Panc1 (cell line): ENCODE measurements around the gene VTI1B. TPM values are rescaled to one million over a fixed set of nuclear protein-coding genes. Genes with fewer than 3 reads are reported as not detected.

Source experiments
- ATAC-seq: fragments of 200-7000 bp; cut with Tn5 transposase; 2 replicates; pipeline ENCODE4 v1.9.1; 2020; ENCODE audit warnings: mild to moderate bottlenecking, moderate library complexity
- BruUV-seq: library from RNA; stranded (reverse); fragments of 400-500 nt; replicated peaks from 2 replicates; lab custom pipeline; 2021; lab: Mats Ljungman, UMichigan
- CTCF ChIA-PET: fragments of 300-600 bp; sonication (Branson Sonifier 250); formaldehyde crosslinking; loops from one replicate; lab custom pipeline; 2022; ENCODE audit warnings: antibody characterized with exemption; lab: Charles Lee
- POLR2A ChIA-PET: fragments of 300-600 bp; sonication (Branson Sonifier 250); formaldehyde crosslinking; loops from one replicate; lab custom pipeline; 2022; ENCODE audit warnings: antibody characterized with exemption; lab: Charles Lee
- DNase-seq: peaks from one replicate; pipeline ENCODE4 v3.0.0-alpha.2; 2010; ENCODE audit warnings: low read depth, low spot score
- H3K27ac ChIP-seq: 2 replicates; pipeline ENCODE4 v1.5.1; 2011; ENCODE audit warnings: mild to moderate bottlenecking, low read length, inconsistent platforms
- H3K27me3 ChIP-seq: fragments of 200-500 bp; sonication (Bioruptor generic); 2 replicates; pipeline ENCODE4 v1.6.0; 2014; ENCODE audit warnings: low read length, inconsistent platforms; ENCODE audit not compliant: control insufficient read depth, insufficient read depth
- H3K36me3 ChIP-seq: fragments of 200-500 bp; sonication (Bioruptor generic); 2 replicates; pipeline ENCODE4 v1.5.1; 2014; ENCODE audit warnings: inconsistent platforms, mild to moderate bottlenecking, low read length, moderate library complexity; ENCODE audit not compliant: control insufficient read depth, insufficient read depth
- H3K4me1 ChIP-seq: 2 replicates; pipeline ENCODE4 v1.5.1; 2011; ENCODE audit warnings: inconsistent platforms, mild to moderate bottlenecking, low read length, moderate library complexity; ENCODE audit not compliant: control insufficient read depth, insufficient read depth
- H3K4me3 ChIP-seq, 2 experiments: 2 replicates each; pipeline ENCODE4 v1.5.1; 2011 to 2012; ENCODE audit warnings: low read depth in 2 of 2, low read length in 2 of 2, mild to moderate bottlenecking in 2 of 2, inconsistent platforms in 1 of 2, moderate library complexity in 1 of 2
- H3K9me3 ChIP-seq: fragments of 200-500 bp; sonication (Bioruptor generic); 2 replicates; pipeline ENCODE4 v1.5.1; 2014; ENCODE audit warnings: low read depth, mild to moderate bottlenecking, inconsistent platforms, low read length, moderate library complexity; ENCODE audit not compliant: control insufficient read depth, insufficient read depth
- POLR2AphosphoS5 ChIP-seq: IDR thresholded peaks from 2 replicates; pipeline ENCODE4 v1.6.1; 2012; ENCODE audit warnings: mild to moderate bottlenecking, low read depth, low read length, moderate library complexity
- SIN3A ChIP-seq: IDR thresholded peaks from 2 replicates; pipeline ENCODE4 v1.6.1; 2012; ENCODE audit warnings: low read depth, mild to moderate bottlenecking, low read length, moderate library complexity, borderline replicate concordance; ENCODE audit not compliant: insufficient read depth
- TCF7L2 ChIP-seq: IDR thresholded peaks from 2 replicates; pipeline ENCODE4 v1.6.1; 2011; ENCODE audit warnings: mild to moderate bottlenecking, low read depth, low read length, inconsistent platforms
- in situ Hi-C: cut with HindIII; loops from 2 replicates; pipeline ENCODE4 v1.10.0; 2016; ENCODE audit warnings: low sequenced_read_pairs, low pct_unique_long_range_greater_than_20kb
- intact Hi-C: fragments of 100-400 bp; cut with micrococcal nuclease; formaldehyde crosslinking; loops from one replicate; pipeline ENCODE4 v1.10.0; 2022; ENCODE audit not compliant: unreplicated experiment
- total RNA-seq: library from RNA; stranded (reverse); gene quantifications from one replicate; pipeline ENCODE4 v1.2.1, GENCODE V29; 2021; ENCODE audit not compliant: unreplicated experiment
- TF ChIP-seq, protein P1 (sequence below): fragments of 450-650 bp; IDR thresholded peaks from 2 replicates; pipeline ENCODE4 v1.5.1; 2017; ENCODE audit warnings: mild to moderate bottlenecking
- TF ChIP-seq, protein P2 (sequence below), 2 experiments: IDR thresholded peaks; 2 replicates each; pipeline ENCODE4 v1.6.1; 2011 to 2012; ENCODE audit warnings: low read depth in 2 of 2, control low read depth in 1 of 2, low read length in 1 of 2, mild to moderate bottlenecking in 1 of 2, moderate library complexity in 1 of 2; ENCODE audit not compliant: insufficient read depth in 1 of 2

The VTI1B gene
- total RNA-seq, 1 experiment from 2014 or later, result 84.9 TPM

DNA sequence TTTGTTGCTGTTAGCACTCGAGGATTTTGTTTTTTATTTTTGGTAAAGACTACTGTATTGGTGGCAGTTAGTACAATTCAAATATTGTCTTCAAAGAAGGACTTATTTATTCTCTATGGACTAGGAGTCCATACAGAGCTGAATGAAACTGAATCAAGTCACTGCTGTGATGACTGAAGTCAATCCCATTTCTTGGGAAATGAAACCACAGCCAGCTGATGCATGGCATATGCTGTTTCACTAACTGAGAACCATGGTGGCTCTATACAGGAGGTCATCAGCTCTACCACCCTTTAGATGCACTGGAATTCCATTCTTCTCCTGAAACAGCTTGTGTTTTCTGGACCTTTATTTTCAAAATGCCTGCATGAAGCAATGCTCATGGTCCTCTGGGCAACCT, 22.2 kb downstream of the VTI1B start:
- in situ Hi-C loops, result no loop called here
- CTCF ChIA-PET, result no interaction called here

DNA sequence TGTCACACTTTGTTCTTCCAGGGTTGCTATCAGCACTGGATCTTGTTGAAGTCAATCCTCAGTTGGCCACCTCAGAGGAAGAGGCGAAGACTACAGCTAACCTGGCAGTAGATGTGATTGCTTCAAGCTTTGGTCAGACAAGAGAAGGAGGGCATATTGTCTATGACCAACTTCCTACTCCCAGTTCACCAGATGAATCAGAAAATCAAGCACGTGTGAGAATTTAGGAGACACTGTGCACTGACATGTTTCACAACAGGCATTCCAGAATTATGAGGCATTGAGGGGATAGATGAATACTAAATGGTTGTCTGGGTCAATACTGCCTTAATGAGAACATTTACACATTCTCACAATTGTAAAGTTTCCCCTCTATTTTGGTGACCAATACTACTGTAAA, 23.7 kb downstream of the VTI1B start:
- Histone ChIP-seq H3K36me3 (peaks cover 13% of the 10 kb centered on the region), H3K9me3 (no peaks in the 10 kb centered on the region), H3K27ac (no peak overlapping the region), H3K4me3 (no peak overlapping the region), H3K27me3 (no peaks in the 10 kb centered on the region), H3K4me1 (no peaks in the 10 kb centered on the region)
- ATAC-seq (no peak), DNase-seq (no peak)
- no TSS peak for BruUV-seq
- TF ChIP-seq TCF7L2, result no peak
- no peak for TF ChIP-seq SIN3A
- no peak for TF ChIP-seq POLR2AphosphoS5
- TF ChIP-seq, protein P1, sequence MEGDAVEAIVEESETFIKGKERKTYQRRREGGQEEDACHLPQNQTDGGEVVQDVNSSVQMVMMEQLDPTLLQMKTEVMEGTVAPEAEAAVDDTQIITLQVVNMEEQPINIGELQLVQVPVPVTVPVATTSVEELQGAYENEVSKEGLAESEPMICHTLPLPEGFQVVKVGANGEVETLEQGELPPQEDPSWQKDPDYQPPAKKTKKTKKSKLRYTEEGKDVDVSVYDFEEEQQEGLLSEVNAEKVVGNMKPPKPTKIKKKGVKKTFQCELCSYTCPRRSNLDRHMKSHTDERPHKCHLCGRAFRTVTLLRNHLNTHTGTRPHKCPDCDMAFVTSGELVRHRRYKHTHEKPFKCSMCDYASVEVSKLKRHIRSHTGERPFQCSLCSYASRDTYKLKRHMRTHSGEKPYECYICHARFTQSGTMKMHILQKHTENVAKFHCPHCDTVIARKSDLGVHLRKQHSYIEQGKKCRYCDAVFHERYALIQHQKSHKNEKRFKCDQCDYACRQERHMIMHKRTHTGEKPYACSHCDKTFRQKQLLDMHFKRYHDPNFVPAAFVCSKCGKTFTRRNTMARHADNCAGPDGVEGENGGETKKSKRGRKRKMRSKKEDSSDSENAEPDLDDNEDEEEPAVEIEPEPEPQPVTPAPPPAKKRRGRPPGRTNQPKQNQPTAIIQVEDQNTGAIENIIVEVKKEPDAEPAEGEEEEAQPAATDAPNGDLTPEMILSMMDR, result no peak
- TF ChIP-seq, protein P2, sequence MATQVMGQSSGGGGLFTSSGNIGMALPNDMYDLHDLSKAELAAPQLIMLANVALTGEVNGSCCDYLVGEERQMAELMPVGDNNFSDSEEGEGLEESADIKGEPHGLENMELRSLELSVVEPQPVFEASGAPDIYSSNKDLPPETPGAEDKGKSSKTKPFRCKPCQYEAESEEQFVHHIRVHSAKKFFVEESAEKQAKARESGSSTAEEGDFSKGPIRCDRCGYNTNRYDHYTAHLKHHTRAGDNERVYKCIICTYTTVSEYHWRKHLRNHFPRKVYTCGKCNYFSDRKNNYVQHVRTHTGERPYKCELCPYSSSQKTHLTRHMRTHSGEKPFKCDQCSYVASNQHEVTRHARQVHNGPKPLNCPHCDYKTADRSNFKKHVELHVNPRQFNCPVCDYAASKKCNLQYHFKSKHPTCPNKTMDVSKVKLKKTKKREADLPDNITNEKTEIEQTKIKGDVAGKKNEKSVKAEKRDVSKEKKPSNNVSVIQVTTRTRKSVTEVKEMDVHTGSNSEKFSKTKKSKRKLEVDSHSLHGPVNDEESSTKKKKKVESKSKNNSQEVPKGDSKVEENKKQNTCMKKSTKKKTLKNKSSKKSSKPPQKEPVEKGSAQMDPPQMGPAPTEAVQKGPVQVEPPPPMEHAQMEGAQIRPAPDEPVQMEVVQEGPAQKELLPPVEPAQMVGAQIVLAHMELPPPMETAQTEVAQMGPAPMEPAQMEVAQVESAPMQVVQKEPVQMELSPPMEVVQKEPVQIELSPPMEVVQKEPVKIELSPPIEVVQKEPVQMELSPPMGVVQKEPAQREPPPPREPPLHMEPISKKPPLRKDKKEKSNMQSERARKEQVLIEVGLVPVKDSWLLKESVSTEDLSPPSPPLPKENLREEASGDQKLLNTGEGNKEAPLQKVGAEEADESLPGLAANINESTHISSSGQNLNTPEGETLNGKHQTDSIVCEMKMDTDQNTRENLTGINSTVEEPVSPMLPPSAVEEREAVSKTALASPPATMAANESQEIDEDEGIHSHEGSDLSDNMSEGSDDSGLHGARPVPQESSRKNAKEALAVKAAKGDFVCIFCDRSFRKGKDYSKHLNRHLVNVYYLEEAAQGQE (IDR thresholded peaks at IDR 0.05; ENCODE audit: insufficient read depth in 1 of 2, low read depth in 2 of 2, low read length in 1 of 2), result no peak
- in situ Hi-C loops (no loop called here), intact Hi-C loops (no loop called here)
- ChIA-PET POLR2A (no interaction called here), CTCF (no interaction called here)

More for the DNA sequence above, 22.2 kb downstream of the VTI1B start:
- POLR2A ChIA-PET, result no interaction called here
- ATAC-seq, result no peak
- intact Hi-C loops, result no loop called here
- peaks cover 13% of the 10 kb centered on the region for H3K36me3 ChIP-seq
- TF ChIP-seq, protein P2 (IDR thresholded peaks at IDR 0.05; ENCODE audit: insufficient read depth in 1 of 2, low read depth in 2 of 2, low read length in 1 of 2), result no peak
- no peak for TF ChIP-seq POLR2AphosphoS5
- TF ChIP-seq TCF7L2, result no peak
- TF ChIP-seq SIN3A, result no peak
- TF ChIP-seq, protein P1, result no peak
- DNase-seq, result no peak
- no peak overlapping the region for H3K27ac ChIP-seq
- no peaks in the 10 kb centered on the region for H3K9me3 ChIP-seq
- no peak overlapping the region for H3K4me3 ChIP-seq
- H3K27me3 ChIP-seq, result no peaks in the 10 kb centered on the region
- no peaks in the 10 kb centered on the region for H3K4me1 ChIP-seq
- no TSS peak for BruUV-seq
